ENCODE data around the gene HS2ST1. TPM values are rescaled to one million over a fixed set of nuclear protein-coding genes. Genes with fewer than 3 reads are reported as not detected.
"Not testable (repeated sequence)": the region's sequence is repeated elsewhere in the genome, so short reads cannot be mapped to it uniquely, and the experiment has no call there.

HS2ST1 gene
- total RNA-seq, 3 donors from 2014 or later, result 17.7 to 18.0 (median 17.8) TPM

DNA sequence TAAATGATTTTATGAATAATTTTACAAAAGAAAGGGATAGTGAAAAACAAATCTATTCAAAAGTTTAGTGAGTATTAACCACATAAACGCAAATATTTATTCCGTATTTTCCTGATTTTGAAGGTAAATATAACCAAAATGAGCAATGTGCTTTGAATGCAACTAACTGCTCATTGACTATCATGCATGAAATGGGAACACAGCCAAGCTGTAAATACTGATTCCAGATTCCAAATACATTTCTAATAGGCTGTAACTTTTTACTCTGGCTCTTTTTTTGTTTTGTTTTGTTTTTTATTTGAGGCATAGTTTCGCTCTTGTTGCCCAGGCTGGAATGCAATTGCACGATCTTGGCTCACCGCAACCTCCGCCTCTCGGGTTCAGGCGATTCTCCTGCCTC, 42.3 kb upstream of the HS2ST1 start:
- Histone ChIP-seq H3K4me1 (no peaks in the 10 kb centered on the region), H3K27me3 (no peaks in the 10 kb centered on the region), H3K27ac (no peak overlapping the region), H3K36me3 (no peaks in the 10 kb centered on the region), H3K4me3 (no peak overlapping the region), H3K9me3 (no peaks in the 10 kb centered on the region)
- TF ChIP-seq POLR2AphosphoS5 (IDR thresholded peaks at IDR 0.05) (no peak), POLR2A (IDR thresholded peaks at IDR 0.05) (no peak)
- TF ChIP-seq, protein P1, sequence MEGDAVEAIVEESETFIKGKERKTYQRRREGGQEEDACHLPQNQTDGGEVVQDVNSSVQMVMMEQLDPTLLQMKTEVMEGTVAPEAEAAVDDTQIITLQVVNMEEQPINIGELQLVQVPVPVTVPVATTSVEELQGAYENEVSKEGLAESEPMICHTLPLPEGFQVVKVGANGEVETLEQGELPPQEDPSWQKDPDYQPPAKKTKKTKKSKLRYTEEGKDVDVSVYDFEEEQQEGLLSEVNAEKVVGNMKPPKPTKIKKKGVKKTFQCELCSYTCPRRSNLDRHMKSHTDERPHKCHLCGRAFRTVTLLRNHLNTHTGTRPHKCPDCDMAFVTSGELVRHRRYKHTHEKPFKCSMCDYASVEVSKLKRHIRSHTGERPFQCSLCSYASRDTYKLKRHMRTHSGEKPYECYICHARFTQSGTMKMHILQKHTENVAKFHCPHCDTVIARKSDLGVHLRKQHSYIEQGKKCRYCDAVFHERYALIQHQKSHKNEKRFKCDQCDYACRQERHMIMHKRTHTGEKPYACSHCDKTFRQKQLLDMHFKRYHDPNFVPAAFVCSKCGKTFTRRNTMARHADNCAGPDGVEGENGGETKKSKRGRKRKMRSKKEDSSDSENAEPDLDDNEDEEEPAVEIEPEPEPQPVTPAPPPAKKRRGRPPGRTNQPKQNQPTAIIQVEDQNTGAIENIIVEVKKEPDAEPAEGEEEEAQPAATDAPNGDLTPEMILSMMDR (IDR thresholded peaks at IDR 0.05), result no peak
- intact Hi-C loops (cut with DNase I; ENCODE audit: low total_unique reads), result no loop called here
- no peak for DNase-seq (ENCODE audit: low spot score in 2 of 2)

DNA sequence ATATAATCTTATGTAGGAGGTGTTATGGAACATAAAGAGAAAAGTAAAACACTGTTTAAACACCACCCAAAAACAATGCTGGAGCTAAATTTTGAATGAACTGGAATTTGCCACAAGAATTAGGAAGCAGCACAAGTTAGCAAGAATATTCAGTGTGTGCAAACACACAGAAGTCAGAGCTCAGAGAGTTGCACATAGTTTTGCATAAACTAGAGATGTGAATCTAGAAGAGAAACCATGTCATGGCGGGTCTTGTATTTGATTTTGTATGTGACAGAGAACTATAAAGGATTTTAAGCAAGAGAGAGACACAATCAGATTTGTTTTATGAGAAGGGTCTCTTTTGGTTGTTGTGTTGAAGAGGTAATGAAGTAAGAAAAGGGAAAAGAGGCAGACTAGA, 38.7 kb upstream of the HS2ST1 start:
- Histone ChIP-seq H3K4me3 (no peak overlapping the region), H3K36me3 (no peaks in the 10 kb centered on the region), H3K4me1 (no peaks in the 10 kb centered on the region), H3K9me3 (no peaks in the 10 kb centered on the region), H3K27ac (no peak overlapping the region), H3K27me3 (no peaks in the 10 kb centered on the region)
- intact Hi-C loops (cut with DNase I; ENCODE audit: low total_unique reads), result no loop called here
- no peak for TF ChIP-seq POLR2AphosphoS5 (IDR thresholded peaks at IDR 0.05)
- no peak for DNase-seq (ENCODE audit: low spot score in 2 of 2)

DNA sequence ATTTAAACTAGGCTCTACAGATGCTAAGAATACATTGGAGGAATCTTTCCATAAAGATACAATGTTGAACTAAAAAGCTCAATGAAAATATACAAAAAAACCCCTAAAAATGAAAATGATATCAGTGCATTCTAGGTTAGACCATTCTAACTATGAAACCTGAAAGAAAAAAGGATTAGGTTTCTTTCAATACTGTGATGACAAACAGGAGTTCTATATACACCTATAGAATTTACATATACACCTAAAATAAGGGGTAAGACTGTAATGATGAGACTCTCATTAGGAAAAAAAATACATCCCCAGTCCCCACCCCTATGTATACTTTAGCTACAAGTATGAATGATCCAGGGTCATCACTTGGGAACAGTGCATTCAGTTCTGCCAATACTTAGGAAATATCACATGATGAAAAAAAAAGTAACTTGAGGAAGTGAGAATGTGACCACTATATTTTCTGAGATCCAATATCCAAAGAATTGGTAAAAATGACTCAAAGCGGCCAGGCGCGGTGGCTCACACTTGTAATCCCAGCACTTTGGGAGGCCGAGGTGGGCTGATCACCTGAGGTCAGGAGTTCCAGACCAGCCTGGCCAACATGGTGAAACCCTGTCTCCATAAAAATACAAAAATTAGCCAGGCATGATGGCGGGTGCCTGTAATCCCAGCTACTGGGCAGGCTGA, 26.8 kb upstream of the HS2ST1 start:
- TF ChIP-seq POLR2A (IDR thresholded peaks at IDR 0.05) (no peak), POLR2AphosphoS5 (IDR thresholded peaks at IDR 0.05) (no peak)
- TF ChIP-seq, protein P1 (IDR thresholded peaks at IDR 0.05), result no peak
- H3K27ac ChIP-seq, result no peak overlapping the region
- H3K4me3 ChIP-seq, result no peak overlapping the region
- H3K27me3 ChIP-seq, result no peaks in the 10 kb centered on the region
- H3K36me3 ChIP-seq, result no peaks in the 10 kb centered on the region
- no peak for DNase-seq (ENCODE audit: low spot score in 2 of 2)
- no peaks in the 10 kb centered on the region for H3K4me1 ChIP-seq
- intact Hi-C loops (cut with DNase I; ENCODE audit: low total_unique reads), result no loop called here
- no peaks in the 10 kb centered on the region for H3K9me3 ChIP-seq

DNA sequence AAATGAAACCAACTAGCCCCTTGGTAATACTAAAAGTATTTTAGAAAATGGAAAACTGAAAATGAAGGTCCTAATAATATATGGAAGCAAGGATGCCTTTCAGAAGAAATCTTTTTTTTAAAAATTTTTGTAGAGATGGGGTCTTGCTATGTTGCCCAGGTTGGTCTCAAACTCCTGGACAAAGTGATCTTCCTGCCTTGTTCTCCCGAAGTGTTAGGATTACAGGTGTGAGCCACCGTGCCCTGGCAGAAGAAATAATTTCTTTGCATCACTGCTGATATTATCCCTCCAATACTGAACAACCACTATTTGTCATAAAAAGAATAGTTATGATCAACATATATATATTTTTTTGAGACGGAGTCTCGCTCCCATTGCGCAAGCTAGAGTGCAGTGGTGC, 26.1 kb upstream of the HS2ST1 start:
- intact Hi-C loops (cut with DNase I; ENCODE audit: low total_unique reads), result no loop called here
- Histone ChIP-seq H3K27ac (no peak overlapping the region), H3K4me1 (no peaks in the 10 kb centered on the region), H3K27me3 (no peaks in the 10 kb centered on the region), H3K36me3 (no peaks in the 10 kb centered on the region), H3K4me3 (no peak overlapping the region), H3K9me3 (no peaks in the 10 kb centered on the region)
- TF ChIP-seq POLR2A (IDR thresholded peaks at IDR 0.05), result no peak
- no peak for TF ChIP-seq POLR2AphosphoS5 (IDR thresholded peaks at IDR 0.05)
- TF ChIP-seq, protein P1 (IDR thresholded peaks at IDR 0.05), result no peak
- DNase-seq (ENCODE audit: low spot score in 2 of 2), result no peak

DNA sequence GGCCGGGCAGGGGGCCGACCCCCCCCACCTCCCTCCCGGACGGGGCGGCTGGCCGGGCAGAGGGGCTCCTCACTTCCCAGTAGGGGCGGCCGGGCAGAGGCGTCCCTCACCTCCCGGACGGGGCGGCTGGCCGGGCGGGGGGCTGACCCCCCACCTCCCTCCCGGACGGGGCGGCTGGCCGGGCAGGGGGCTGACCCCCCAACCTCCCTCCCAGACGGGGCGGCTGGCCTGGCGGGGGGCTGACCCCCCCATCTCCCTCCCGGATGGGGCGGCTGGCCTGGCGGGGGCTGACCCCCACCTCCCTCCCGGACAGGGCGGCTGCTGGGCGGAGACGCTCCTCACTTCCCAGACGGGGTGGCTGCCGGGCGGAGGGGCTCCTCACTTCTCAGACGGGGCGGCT, 15.0 kb upstream of the HS2ST1 start:
- intact Hi-C loops (cut with DNase I; ENCODE audit: low total_unique reads); H3K27ac ChIP-seq; H3K36me3 ChIP-seq; H3K9me3 ChIP-seq; H3K4me3 ChIP-seq; H3K27me3 ChIP-seq; H3K4me1 ChIP-seq; DNase-seq (ENCODE audit: low spot score in 2 of 2): not testable (repeated sequence)

DNA sequence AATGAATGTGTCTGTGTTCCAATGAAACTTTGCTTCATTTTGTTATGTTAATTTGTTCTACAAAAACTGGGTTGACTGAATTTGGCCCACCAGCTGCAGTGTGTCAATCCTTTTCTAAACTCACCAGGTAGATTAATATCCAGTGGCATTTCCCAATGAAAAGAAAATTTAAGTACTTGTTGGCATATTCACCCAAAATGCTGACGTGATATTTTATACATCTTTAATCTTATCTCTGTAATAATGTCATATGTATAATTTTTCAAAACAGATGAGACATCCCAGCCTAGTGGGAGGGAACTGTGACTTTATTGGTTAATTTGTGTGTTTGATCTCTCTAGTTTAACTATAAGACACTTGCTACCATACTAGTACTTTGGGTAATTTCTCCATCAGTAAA, 8.6 kb upstream of the HS2ST1 start:
- Histone ChIP-seq H3K27me3 (no peaks in the 10 kb centered on the region), H3K36me3 (no peaks in the 10 kb centered on the region), H3K4me3 (no peak overlapping the region), H3K4me1 (peaks cover 0 to 8% of the 10 kb centered on the region in 2 donors), H3K9me3 (no peaks in the 10 kb centered on the region), H3K27ac (no peak overlapping the region)
- intact Hi-C loops (cut with DNase I; ENCODE audit: low total_unique reads), result no loop called here
- no peak for DNase-seq (ENCODE audit: low spot score in 2 of 2)
- TF ChIP-seq POLR2A (IDR thresholded peaks at IDR 0.05) (no peak), POLR2AphosphoS5 (IDR thresholded peaks at IDR 0.05) (no peak)
- TF ChIP-seq, protein P1 (IDR thresholded peaks at IDR 0.05), result no peak

Measured in breast epithelium (tissue), 4 donors.